HT-29 (cell line): ENCODE data around the gene LRRC8C. TPM values are rescaled to one million over a fixed set of nuclear protein-coding genes. Genes with fewer than 3 reads are reported as not detected.
"Not testable (repeated sequence)": the region's sequence is repeated elsewhere in the genome, so short reads cannot be mapped to it uniquely, and the experiment has no call there.

ENCODE experiments used
- DNase-seq: peaks from one replicate; pipeline ENCODE4 v3.0.0-alpha.2; 2015; ENCODE audit warnings: low spot score
- total RNA-seq: library from RNA; depleted of rRNA; stranded (reverse); fragments of >200 nt; shearing (Covaris generic); gene quantifications from 2 replicates; pipeline ENCODE4 v1.2.3, GENCODE V29; 2014

The LRRC8C gene
- total RNA-seq, 1 experiment from 2014 or later, result 2.9 TPM

DNA sequence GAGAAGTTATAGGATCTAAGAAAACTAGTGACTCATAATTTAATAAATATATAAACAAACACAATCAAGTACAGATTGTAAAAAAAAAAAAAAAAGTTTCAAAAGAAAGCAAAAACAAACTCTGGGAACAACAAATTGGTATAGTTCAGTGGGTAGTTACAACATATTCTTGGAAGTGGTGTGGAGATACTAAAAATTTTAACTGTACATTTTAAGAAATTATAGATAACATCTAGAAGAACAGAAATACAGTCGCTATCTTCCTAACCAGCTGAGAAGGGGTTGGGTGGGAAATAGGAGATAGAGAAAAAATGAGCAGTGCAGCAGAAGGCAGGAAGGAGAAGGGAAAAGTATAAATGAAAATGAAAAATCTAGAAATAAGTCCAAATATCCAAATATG is 70.5 kb downstream of the LRRC8C start:
- DNase-seq, result no peak

DNA sequence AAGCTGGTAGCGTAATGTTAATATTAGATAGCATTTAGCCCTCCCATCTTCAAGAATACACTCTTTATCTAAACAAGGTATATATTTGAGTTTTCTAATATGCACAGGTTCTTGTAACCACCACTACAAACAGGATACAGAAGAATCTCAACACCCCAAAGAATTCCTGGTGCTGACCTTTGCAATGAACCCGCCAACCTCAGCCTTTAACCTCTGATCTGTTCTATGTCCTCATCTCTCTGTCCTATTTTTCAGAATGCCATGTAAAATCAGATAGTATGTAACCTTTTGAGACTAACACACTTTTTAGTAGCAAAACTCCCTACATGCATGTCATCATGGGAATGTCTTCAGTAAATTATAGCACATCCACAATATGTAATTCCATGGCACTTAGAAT is 71.1 kb downstream of the LRRC8C start:
- DNase-seq, result no peak

DNA sequence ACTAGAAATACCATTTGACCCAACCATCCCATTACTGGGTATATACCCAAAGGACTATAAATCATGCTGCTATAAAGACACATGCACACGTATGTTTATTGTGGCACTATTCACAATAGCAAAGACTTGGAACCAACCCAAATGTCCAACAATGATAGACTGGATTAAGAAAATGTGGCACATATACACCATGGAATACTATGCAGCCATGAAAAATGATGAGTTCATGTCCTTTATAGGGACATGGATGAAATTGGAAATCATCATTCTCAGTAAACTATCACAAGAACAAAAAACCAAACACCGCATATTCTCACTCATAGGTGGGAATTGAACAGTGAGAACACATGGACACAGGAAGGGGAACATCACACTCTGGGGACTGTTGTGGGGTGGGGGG is 72.0 kb downstream of the LRRC8C start:
- DNase-seq, result not testable (repeated sequence)

DNA sequence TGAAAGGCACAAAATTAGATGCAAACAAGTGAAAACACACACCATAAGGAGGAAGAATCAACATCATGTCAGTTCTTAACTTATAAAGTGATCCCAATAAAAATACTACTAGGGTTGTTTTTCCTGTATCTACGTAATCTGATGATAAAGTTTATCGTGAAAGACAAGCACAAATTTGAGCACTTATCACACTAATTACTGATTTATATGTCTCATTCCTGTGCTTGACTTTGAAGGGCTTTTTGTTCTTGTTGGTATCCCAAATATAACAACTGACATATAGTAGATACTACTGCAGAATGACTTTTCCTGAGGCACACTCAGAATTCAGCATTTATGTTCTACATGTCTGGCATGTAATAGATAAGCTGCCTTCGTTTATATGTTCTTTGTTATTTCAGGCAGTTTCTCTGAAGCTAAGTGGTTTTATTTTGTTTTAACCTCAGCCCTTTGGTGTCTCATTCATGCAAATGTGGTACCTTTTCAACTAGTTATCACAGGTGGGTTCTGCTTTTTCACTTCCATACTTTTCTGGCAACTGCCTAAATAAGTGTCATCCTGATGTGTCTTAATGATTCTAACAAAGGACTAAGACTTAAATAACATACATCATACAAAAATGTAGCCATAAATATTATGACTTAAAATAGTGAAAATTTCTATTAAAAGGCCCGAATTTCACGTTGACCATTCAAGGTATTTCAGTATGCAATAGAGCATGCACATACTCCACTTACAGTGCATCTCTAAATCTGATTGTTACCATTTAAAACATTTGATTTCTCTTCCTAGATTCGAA is 73.2 kb downstream of the LRRC8C start:
- no peak for DNase-seq

DNA sequence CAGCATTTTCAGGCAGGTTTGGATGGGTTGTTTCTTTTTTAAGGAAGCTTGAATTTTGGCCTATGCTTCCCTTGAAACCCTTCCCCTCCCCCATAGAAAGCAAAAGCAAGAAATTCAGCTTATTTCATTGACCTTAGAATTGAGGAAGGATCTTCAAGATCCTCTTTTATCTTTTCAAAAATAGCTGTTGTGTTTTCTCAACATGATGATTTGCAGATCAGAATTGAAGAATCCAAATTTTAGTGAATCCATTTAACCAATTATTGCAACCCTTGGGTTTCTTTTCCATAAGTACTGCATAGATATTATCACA is 73.7 kb downstream of the LRRC8C start:
- no peak for DNase-seq

DNA sequence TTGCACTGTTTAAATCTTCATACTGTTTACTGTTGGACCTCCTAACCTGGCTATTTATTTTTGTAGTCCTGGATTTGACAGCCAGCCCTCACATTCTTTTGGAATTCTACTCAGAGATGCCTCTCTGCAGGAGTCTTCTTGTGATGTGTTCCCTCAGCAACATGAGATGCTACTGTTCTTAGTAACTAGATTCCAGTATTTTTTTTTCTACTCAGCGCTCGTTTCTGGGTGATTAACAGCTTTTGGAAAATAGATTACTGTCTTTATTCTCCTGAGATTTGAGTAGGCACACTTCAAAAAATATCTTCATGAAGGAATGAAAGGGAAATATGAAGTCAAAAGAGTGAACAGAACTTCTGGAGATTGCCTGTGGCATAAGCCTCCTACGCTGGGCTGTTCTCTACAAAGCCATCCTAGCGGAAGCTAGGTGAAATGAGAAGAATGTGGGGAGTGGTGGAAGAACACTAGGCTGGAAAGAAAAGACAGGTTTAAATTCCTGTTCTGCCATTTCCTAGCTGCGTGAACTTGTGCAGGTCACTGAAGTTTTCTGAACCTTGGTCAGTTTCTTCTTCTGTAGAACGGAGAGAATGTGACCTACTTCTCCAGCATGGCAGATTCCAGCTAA is 75.9 kb downstream of the LRRC8C start:
- DNase-seq, result no peak

DNA sequence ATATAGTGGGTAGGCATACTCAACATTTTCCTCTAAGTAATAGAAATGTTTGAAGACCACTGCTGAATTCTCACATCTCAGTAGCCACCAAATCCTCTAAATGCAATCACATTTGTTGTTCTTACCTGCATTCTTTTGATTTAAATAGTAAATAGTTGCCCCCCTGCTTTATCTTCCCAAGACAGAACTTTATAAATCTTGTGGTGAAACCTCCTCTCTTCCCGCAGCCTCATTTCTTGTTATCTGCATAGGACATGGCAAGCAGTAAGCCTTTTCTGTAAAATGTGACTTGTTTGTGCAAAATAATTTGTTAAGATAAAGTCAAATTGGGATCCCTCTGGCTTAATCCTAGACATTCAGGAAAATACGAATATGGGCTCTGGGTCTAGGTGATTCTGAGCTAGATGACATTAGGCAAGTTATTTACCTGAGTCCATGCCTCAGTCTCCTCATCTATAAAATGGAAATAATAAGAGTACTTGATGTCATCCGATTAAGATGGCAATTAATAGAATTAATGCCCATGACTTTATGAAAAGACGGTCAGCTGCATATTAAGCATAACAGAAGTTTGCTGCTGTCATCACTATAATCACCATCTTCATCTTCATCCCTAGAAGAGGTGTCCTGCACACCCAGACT is 77.7 kb downstream of the LRRC8C start:
- no peak for DNase-seq

DNA sequence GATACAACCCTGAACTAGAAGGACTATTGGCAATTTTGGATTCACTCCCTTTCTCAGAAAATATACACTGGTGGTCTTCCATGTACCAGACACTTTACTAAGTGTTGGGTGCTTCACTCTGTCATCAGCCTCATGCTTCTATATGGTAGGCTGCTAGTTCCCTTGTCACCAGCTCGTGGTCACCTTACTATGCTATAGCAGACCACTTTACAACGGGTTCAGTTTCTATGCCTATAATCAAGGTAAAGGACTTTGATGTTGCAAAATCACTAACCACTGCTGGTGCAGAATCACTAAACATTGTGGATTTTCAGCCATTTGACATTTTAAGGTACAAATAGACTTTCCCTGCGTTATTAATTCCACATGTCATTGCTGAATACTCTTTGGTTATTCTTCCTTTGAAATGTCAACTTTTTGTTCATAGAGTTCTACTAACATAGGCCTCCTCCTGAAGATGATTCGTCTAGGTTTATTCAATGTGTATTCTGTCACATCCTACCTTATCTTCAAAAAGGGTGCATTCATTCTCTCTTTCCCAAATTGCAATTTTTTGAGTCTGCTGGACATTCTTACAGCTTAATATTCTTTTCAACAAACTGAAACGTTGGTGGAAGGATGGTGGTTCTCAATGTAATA is 78.3 kb downstream of the LRRC8C start:
- DNase-seq, result no peak

DNA sequence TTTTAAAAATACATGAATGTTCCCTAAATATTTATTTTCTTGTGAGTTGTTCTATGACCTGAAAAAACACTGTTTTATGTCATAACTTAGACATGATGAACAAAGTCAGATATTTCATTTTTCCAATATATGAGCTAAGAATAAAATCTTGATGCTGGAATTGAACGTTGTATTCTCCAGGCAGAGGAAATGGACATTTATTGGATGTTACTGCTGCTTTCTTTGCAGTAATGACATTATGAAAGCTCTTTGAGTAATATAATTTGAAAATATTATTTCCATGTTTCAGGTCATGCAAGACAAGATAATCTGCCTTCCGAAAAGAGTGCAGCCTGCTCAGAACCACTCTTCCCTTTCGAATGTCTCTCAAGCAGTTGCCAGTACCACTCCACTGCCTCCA is 79.5 kb downstream of the LRRC8C start:
- no peak for DNase-seq

DNA sequence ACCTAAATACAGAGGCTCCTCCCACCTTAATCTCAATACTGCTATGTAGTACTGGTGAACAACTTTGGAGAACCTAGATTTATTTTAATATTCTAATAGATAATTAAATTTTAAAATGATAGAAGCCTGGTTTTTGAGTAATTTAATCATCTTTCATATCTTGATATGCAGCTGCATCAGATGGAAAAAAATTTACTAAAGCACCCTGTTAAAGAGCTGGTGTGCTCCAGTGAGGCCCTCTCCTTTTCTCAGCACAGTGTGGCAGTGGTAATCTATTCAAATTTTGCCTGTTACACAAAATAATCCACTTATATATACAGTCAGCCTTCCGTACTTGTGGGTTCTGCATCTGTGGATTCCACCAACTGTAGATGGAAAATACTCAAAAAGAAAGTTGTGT is 82.8 kb downstream of the LRRC8C start:
- DNase-seq, result no peak

DNA sequence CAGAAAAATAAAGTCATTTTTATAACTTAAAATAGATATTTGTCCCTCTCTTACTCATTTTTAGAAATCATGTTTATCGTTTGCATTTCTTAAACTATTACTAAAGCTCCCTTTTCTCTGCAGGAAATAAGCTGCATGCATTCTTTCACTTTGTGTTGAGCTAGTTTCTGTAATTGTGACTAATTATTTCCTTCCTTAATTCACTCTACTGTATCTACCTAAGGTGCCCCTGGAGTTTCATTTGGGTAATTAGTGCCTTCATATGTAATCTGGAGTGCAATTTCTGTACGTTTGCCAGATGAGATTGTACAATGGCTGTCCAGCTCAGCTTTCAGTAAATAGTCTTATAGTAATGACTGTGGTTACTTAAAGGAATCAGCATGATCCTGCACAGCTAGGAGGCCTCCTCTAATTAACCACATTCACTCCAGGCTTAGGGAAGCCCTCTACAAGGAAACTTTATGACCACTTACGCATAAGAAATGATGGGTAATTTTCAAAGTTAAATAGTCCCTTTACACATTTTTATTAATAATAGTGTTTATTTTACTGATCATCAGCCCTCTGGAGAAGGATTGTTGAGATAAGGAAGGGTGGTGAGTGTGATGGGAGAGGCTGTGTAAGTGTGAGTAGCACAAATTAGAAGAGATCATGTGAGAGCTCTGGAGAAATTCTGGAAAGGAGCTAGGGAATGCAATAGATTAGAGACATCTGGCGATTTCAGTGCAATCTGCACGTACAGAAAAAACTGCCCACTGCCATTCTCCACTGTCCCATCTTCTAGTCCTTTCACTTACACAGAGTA is 86.8 kb downstream of the LRRC8C start:
- DNase-seq, result no peak

DNA sequence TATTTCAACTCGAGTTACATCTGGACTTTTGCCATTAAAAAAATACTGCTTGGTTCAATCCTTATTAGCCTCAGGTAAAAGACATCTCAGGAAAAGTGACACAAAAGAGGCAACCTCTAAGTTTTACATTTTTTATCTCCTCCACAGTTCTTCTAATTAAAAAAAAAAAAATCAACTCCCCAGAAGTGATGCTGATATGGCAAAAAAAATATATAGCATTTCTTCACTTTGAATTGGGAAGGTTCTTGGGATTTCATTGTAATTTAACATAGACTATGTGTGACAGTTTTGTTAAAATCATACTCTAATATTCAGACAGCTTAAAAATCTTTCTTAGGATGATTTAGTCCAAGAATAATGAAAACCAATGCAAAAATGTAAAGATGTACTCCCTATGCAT is 87.9 kb downstream of the LRRC8C start:
- no peak for DNase-seq

DNA sequence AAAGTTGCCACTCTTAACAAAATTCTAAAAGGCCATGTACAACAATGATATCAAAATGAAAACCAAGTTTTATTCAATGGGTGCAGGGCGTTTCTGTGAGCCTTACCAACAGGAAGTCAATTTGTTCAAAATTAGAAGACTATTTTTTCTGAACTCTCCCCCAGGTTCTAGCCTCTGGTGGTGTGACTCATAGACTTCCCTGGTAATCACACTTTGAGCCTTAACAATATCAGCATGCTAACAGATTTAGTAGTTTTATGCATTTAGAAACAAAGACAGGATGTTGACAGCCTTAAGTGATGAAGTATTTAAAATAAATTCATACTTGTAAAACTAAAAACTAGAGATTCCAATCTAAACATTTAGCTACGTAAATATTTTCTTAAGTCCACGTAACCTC is 88.4 kb downstream of the LRRC8C start:
- no peak for DNase-seq

DNA sequence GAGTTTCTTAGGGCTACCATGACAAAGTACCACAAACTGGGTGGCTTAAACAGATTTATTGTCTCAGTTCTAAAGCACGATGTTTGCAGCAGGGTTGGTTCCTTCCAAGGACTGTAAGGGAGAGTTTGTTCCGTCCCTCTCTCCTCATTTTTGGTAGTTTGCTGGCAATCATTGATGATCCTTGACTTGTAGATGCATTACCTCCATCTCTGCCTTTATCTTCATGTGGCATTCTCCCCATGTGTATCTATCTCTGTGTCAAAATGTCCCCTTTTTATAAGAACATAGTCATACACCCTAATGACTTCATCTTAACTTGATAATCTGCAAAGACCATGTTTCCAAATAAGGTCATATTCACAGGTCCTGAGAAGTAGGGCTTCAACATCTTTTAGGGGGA is 90.2 kb downstream of the LRRC8C start:
- no peak for DNase-seq

DNA sequence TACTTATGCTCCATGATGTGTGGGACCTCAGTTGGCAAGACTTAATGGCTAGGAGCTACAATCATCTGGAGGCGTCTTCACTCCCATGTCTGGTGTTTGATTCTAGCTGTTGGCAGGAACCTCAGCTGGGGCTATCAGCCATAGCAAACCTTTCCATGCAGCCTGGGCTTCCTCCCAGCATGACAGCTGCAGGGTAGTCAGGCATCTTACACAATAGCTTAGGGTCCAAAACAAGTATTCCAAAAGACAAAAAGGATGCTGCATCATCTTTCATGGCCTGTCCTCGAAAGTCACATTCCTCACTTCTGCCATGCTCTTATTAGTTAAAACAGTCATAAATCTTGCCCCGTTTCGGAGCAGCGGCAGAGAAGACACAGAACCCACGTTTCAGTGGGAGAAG is 90.9 kb downstream of the LRRC8C start:
- no peak for DNase-seq

DNA sequence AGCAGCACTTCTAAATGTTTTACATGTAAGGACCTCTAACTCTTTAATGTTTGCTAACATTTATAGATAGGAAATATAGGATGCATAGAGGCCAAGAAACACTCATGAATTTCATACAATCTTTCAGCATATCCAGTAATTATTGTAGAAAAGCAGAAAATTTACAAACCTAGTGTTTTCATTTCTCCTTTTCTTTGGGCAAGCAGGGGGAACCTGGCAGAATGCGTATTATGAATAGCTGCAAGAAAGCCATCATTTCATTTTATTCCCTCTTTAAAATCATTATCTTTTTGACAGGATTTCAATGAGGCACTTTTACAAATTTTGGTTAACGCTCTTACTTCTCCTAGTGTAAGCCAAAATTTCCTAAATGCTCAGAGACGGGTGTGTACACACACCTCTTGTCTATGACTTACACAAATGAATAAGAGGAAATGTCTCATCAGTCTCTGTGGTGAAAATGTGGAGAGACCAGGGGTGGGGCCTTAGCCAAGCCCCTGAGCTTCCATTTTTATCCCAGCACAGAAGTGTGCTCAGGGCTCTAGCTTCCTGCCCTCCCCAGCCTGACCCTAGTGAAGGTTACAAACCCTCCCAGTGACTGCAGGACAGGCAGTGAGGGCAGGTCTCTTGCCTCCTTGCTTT is 91.6 kb downstream of the LRRC8C start:
- DNase-seq, result no peak

DNA sequence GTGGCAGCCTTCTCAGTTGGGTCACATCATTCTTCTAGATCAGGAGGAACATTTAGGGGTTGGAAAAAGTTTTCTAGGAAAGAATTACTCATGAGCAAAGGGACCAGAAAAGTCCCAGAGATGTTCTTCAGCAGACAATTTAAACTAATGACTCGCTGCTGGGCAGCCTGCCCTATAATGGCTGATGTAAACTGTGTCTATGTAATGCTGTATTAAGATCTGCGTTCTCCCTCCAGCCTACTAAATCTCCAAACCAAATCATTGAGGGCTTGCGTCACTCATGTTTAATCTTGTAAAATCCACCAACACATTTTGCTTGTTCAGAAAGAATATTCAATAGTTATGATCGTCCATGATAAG is 92.1 kb downstream of the LRRC8C start:
- no peak for DNase-seq

DNA sequence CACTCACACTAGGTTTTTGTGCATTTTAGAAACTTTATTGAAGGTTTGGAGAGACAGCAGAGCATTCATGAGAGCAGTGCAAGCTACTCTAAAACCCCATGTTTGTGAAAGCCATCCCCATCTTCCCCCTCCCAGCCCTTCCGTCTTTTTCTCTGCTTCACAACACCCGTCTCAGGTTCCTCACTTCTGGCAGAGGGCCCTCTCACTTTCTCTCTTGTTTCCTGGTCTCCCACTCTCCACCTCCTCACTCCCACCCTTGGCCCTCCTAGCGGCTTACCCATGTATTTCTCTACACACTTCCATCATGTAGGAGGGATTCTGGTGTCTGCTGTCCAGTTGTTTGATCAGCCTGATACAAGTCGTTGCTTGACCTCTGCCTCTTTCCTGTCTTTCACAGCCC is 92.7 kb downstream of the LRRC8C start:
- DNase-seq, result no peak

DNA sequence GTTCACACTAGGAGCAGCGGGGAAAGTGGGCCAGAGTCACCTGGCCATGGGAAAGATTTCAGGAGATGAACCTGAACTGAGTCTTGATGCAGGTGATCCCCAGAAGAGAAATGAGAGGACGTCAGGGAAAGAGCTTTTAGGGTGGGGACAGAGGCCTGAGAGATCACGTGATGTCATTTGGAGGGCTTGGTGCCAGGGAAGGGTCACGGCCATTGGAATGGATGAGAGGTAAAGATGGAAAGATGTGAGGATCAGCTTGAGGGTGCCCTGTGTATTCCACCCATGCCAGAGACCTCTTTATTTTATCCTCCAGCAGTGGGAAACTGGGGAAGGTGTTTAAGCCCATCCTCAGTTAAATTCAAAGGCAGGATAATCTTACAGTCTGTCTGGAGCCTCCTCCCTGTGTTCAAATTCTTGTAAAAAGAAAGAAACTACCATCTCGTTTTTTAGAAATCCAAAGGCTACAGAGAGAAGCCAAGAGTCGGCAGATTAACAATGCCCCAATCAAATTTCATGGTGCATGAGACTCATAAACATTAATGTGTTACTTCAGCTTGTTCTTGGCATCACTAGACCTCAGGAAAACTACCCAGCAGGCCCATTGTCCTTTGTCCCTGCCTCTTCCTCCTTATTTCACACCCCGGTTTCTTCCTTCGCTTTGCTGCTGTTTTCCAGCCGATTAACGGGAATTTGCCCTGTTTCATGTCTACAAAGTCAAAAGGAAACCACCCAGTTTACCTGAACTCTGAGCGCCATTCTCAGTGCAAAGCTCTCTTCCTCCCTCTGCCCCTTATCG is 94.8 kb downstream of the LRRC8C start:
- DNase-seq, result no peak

DNA sequence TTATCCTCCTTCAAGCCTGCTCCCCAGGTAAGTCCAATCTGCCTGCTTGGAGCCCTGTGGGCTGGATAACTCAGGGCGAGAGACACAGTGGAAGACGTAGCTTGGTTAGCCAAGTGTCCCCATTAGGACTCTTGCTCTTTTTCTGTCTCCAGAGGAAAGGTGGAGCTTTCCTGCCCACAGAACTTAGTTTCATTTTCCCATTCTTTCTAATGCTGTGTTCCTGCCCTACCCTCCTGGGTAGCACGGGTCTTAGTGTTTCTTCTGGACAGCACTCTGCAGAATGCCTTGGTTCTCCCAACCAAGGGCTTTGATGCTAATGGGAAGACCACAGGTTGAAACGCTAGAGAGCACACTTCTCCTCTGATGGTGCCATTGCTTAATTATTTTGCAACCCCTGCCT is 95.5 kb downstream of the LRRC8C start:
- no peak for DNase-seq

DNA sequence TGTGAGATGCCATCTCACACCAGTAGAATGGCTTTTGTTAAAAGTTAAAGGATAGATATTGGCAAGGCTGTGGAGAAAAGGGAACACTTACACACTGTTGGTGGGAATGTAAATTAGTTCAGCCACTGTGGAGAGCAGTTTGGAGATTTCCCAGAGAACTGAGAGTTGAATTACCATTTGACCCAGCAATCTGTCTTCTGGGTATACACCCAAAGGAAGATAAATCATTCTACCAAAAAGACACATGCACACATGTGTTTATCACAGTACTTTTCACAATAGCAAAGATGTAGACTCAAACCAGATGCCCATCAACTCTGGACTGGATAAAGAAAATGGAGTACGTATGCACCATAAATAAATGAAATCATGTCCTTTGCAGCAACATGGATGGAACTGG is 99.3 kb downstream of the LRRC8C start:
- DNase-seq, result no peak
